GM12878 (cell line): Measurements from ENCODE around the gene OR6B2. TPM values are rescaled to one million over a fixed set of nuclear protein-coding genes. Genes with fewer than 3 reads are reported as not detected.

Source experiments
- ATAC-seq: fragments of 200-7000 bp; cut with Tn5 transposase; 3 replicates; pipeline ENCODE4 v1.9.1; 2020; ENCODE audit warnings: mild to moderate bottlenecking, moderate library complexity
- BruUV-seq: library from RNA; stranded (reverse); fragments of 400-500 nt; replicated peaks from 2 replicates; lab custom pipeline; 2021; lab: Mats Ljungman, UMichigan
- CTCF ChIA-PET: fragments of 300-600 bp; sonication (Branson Sonifier 250); formaldehyde crosslinking; extraction: SDS; loops from one replicate; lab custom pipeline; 2021; ENCODE audit warnings: inconsistent platforms; lab: Yijun Ruan, JAX
- POLR2A ChIA-PET: fragments of 350-600 bp; formaldehyde crosslinking; extraction: SDS; loops from one replicate; lab custom pipeline; 2021; ENCODE audit warnings: inconsistent platforms; lab: Charles Lee
- RAD21 ChIA-PET: fragments of 300-600 bp; sonication (Branson Sonifier 250); formaldehyde crosslinking; loops from one replicate; lab custom pipeline; 2023; ENCODE audit warnings: antibody characterized with exemption; ENCODE audit not compliant: unreplicated experiment; lab: Charles Lee
- SMC1A ChIA-PET: fragments of 300-600 bp; sonication (Branson Sonifier 250); formaldehyde crosslinking; loops from one replicate; lab custom pipeline; 2023; ENCODE audit not compliant: unreplicated experiment, uncharacterized antibody; lab: Charles Lee
- DNase-seq: peaks from one replicate; pipeline ENCODE4 v3.0.0-alpha.2; 2011; ENCODE audit warnings: low read depth, low spot score
- FAIRE-seq: peaks from 3 replicates; lab custom pipeline; 2011; peaks lifted over from hg19 to GRCh38; lab: Jason Lieb, UNC
- H2AFZ ChIP-seq: 2 replicates; pipeline ENCODE4 v1.6.0; 2011; ENCODE audit warnings: low read depth, low read length, control low read depth; ENCODE audit not compliant: control insufficient read depth
- H3K27ac ChIP-seq: 2 replicates; pipeline ENCODE4 v1.5.1; 2011; ENCODE audit warnings: control low read depth; ENCODE audit not compliant: control insufficient read depth, insufficient read depth
- H3K27me3 ChIP-seq, 2 experiments: replicated peaks in 1 of 2; 2 replicates each; pipeline versions ENCODE4 v1.6.0 to v1.6.1; 2011; ENCODE audit warnings: low read length in 1 of 2; ENCODE audit not compliant: control insufficient read depth in 2 of 2, insufficient read depth in 2 of 2
- H3K36me3 ChIP-seq, 2 experiments: 2 replicates each; pipeline ENCODE4 v1.5.1; 2011; ENCODE audit warnings: low read length in 1 of 2; ENCODE audit not compliant: control insufficient read depth in 2 of 2, insufficient read depth in 2 of 2
- H3K4me1 ChIP-seq: 2 replicates; pipeline ENCODE4 v1.6.1; 2011; ENCODE audit warnings: mild to moderate bottlenecking, low read length, moderate library complexity, mixed read lengths; ENCODE audit not compliant: control insufficient read depth, insufficient read depth
- H3K4me2 ChIP-seq: 2 replicates; pipeline ENCODE4 v1.6.0; 2011; ENCODE audit warnings: control low read depth; ENCODE audit not compliant: control insufficient read depth, insufficient read depth
- H3K4me3 ChIP-seq: fragments of 200-600 bp; sonication (generic); 2 replicates; pipeline ENCODE4 v1.5.1; 2016
- H3K79me2 ChIP-seq: 2 replicates; pipeline ENCODE4 v1.6.0; 2011; ENCODE audit warnings: low read length; ENCODE audit not compliant: control insufficient read depth, insufficient read depth
- H3K9ac ChIP-seq: 2 replicates; pipeline ENCODE4 v1.8.0; 2011; ENCODE audit warnings: low read length, control low read depth, mixed read lengths; ENCODE audit not compliant: control insufficient read depth, insufficient read depth
- H3K9me3 ChIP-seq: replicated peaks from 3 replicates; pipeline ENCODE4 v1.5.1; 2011; ENCODE audit warnings: mild to moderate bottlenecking, low read length; ENCODE audit not compliant: control insufficient read depth, insufficient read depth
- H4K20me1 ChIP-seq: 2 replicates; pipeline ENCODE4 v1.6.0; 2011; ENCODE audit not compliant: control insufficient read depth, insufficient read depth
- CHD4 ChIP-seq: fragments of 200-600 bp; sonication (generic); IDR thresholded peaks from 2 replicates; pipeline ENCODE4 v1.6.1; 2016; ENCODE audit warnings: mild to moderate bottlenecking
- MTA2 ChIP-seq: fragments of 450-650 bp; IDR thresholded peaks from 2 replicates; pipeline ENCODE4 v1.6.1; 2016; ENCODE audit warnings: low read depth, mild to moderate bottlenecking, moderate library complexity
- PAX5 ChIP-seq: IDR thresholded peaks from 2 replicates; pipeline ENCODE4 v1.6.1; 2011; ENCODE audit warnings: low read depth, low read length, borderline replicate concordance
- PKNOX1 ChIP-seq: fragments of 450-650 bp; IDR thresholded peaks from 2 replicates; pipeline ENCODE4 v1.6.1; 2016; ENCODE audit warnings: mild to moderate bottlenecking
- RELA ChIP-seq: fragments of 450-650 bp; IDR thresholded peaks from 2 replicates; pipeline ENCODE4 v1.8.0; 2014; ENCODE audit warnings: borderline replicate concordance; ENCODE audit not compliant: partially characterized antibody
- REST ChIP-seq: IDR thresholded peaks from 2 replicates; pipeline ENCODE4 v1.6.1; 2012; ENCODE audit warnings: mild to moderate bottlenecking, low read depth, low read length
- STAT1 ChIP-seq: fragments of 450-650 bp; conservative IDR thresholded peaks from 2 replicates; pipeline ENCODE4 v1.6.1; 2014; ENCODE audit warnings: antibody characterized with exemption, mild to moderate bottlenecking
- STAT3 ChIP-seq: IDR thresholded peaks from 2 replicates; pipeline ENCODE4 v1.6.1; 2011; ENCODE audit warnings: low read depth, low read length, improper control_type of control experiment
- TAF1 ChIP-seq: IDR thresholded peaks from 2 replicates; pipeline ENCODE4 v1.6.1; 2011; ENCODE audit warnings: mild to moderate bottlenecking, low read depth, low read length, borderline replicate concordance
- TBL1XR1 ChIP-seq: IDR thresholded peaks from 2 replicates; pipeline ENCODE4 v1.6.1; 2012; ENCODE audit warnings: low read depth, low read length, improper control_type of control experiment
- TCF7 ChIP-seq: IDR thresholded peaks from 2 replicates; pipeline ENCODE4 v1.6.1; 2014; ENCODE audit warnings: antibody characterized with exemption, borderline replicate concordance
- ZBED1 ChIP-seq: IDR thresholded peaks from 2 replicates; pipeline ENCODE4 v1.6.1; 2016; ENCODE audit warnings: borderline replicate concordance
- ZBTB40 ChIP-seq: fragments of 450-650 bp; IDR thresholded peaks from 2 replicates; pipeline ENCODE4 v1.6.1; 2016; ENCODE audit warnings: mild to moderate bottlenecking, moderate library complexity, borderline replicate concordance
- WGBS: methylation state at CpG from one replicate; pipeline ENCODE4 v1.1.6; 2016; ENCODE audit warnings: low lambda C conversion rate; ENCODE audit not compliant: insufficient replicate concordance, insufficient coverage; ENCODE audit errors: missing lambda C conversion rate; 5-methylcytosine and 5-hydroxymethylcytosine counted together
- in situ Hi-C: fragments of 300-500 bp; cut with MboI; formaldehyde crosslinking; loops from 9 replicates; pipeline ENCODE4 v1.14.3; 2018; ENCODE audit warnings: mixed read lengths
- intact Hi-C: fragments of 100-400 bp; cut with micrococcal nuclease; formaldehyde crosslinking; loops from one replicate; pipeline ENCODE4 v1.14.2; 2022; ENCODE audit not compliant: unreplicated experiment
- polyA plus RNA-seq, 11 experiments: library from polyadenylated mRNA; depleted of rRNA in 4 of 11; unstranded in 6 of 11; stranded (reverse) in 5 of 11; fragments of >200 nt; fragmentation: Nextera tagmentation in 4 of 11; fragmentation: Illumina TruSeq in 1 of 11; extraction: Ambion mirVana in 4 of 11; extraction: Trizol in 1 of 11; gene quantifications; 1 replicate in 1 of 11; 2 replicates in 10 of 11; pipeline versions ENCODE4 v1.2.1 to v1.2.3, GENCODE V29; 2011 to 2016; ENCODE audit warnings: inconsistent platforms in 2 of 11, missing spikeins in 2 of 11, low read depth in 1 of 11
- total RNA-seq, 4 experiments: library from RNA; depleted of rRNA in 3 of 4; stranded (reverse); fragments of >200 nt in 3 of 4; fragmentation: Illumina TruSeq in 1 of 4; extraction: Trizol in 1 of 4; gene quantifications; 2 replicates each; pipeline versions ENCODE4 v1.2.1 to v1.2.3, GENCODE V29; 2013 to 2021

Gene OR6B2
- total and polyA plus RNA-seq, 10 of the 15 experiments (the other 5 are each of a cell fraction or from before 2014, with no cell fraction given), result not detected

DNA sequence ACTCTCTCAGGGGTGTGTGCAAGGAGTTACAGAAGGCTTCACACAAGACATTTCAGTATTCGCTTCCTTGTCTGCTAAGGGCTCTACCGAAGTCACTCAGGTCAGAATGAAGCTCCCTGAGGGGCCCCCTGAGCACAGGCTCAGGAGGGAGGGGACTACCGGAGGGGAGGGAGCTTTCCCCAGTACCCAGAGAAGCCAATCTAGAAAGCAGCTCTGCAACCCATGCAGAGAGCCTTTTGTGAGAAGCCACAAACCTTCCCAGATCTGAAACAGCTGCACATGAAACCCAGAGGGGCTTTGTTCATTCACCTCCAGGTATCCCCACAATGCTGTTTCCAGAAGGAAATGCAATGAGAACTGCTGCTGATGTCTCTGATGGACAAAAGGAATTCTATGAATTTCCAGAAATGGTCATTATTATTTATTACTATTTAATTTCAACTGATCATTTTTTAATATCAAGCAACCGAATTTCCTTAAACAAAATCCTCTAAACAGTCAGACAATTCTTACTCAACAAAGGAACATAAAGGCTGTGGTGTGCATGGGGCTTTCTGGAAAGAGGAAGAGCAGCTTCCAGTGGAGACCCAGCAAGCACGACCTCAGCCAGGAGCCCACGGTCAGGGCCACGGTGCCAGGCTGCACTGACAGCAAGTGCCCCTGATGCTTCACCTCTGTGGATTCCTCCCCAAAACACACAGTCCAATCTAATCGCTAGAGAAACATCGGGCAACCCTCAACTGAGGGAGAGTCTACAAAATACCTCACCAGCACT lies 47.0 kb downstream of the OR6B2 start:
- H3K9me3 ChIP-seq, result no peaks in the 10 kb centered on the region; the same call in 2 of the 3 replicates
- ATAC-seq (no peak), DNase-seq (no peak), FAIRE-seq (no peak)
- in situ Hi-C loops (no loop called here), intact Hi-C loops (no loop called here)
- no peaks in the 10 kb centered on the region for H4K20me1 ChIP-seq
- peaks cover 9 to 17% of the 10 kb centered on the region in 2 experiments for H3K36me3 ChIP-seq
- H3K4me1 ChIP-seq, result no peaks in the 10 kb centered on the region
- no peak overlapping the region for H3K4me2 ChIP-seq
- no peak overlapping the region for H3K9ac ChIP-seq
- no TSS peak for BruUV-seq
- H2AFZ ChIP-seq, result no peak overlapping the region
- ChIA-PET POLR2A (no interaction called here), SMC1A (no interaction called here), CTCF (interaction anchor here (1.8 kb wide), 1 partner anchor 10 kb away, joined by 4 read pairs; no protein-coding TSS in a partner anchor), RAD21 (no interaction called here)
- no peaks in the 10 kb centered on the region for H3K79me2 ChIP-seq
- WGBS, result 76% methylated on average over 9 of the region's 9 CpGs
- H3K27me3 ChIP-seq, result no peaks in the 10 kb centered on the region
- H3K27ac ChIP-seq, result no peak overlapping the region
- H3K4me3 ChIP-seq, result no peak overlapping the region
- no peak for TF ChIP-seq PAX5
- TF ChIP-seq RELA, result no peak
- TF ChIP-seq MTA2, result no peak
- no peak for TF ChIP-seq TCF7
- no peak for TF ChIP-seq REST
- TF ChIP-seq STAT1, result no peak
- no peak for TF ChIP-seq TBL1XR1
- TF ChIP-seq CHD4, result no peak
- no peak for TF ChIP-seq TAF1
- no peak for TF ChIP-seq ZBED1
- TF ChIP-seq ZBTB40, result no peak
- TF ChIP-seq STAT3, result no peak
- no peak for TF ChIP-seq PKNOX1
